ENCODE data around the gene CKS1B. TPM values are rescaled to one million over a fixed set of nuclear protein-coding genes. Genes with fewer than 3 reads are reported as not detected.
"Not testable (repeated sequence)": the region's sequence is repeated elsewhere in the genome, so short reads cannot be mapped to it uniquely, and the experiment has no call there.

CKS1B gene
- polyA plus RNA-seq, 1 donor = 110 TPM

GRCh38 chr1:154982897-154983648 is 8.6 kb downstream of the CKS1B start, which contains the start of gene FLAD1:
Gene FLAD1, plus strand, starts transcription at chr1:154983344. Its CDS starts 351 bp downstream, at chr1:154983695.
- peak; percentile 100 for DNase-seq

- no peak for DNase-seq
These were observed 9.4 kb downstream of the CKS1B start for GRCh38 chr1:154983776-154984466.

- DNase-seq = not testable (repeated sequence)
These were observed 12.3 kb downstream of the CKS1B start for GRCh38 chr1:154986736-154987135.

DNA sequence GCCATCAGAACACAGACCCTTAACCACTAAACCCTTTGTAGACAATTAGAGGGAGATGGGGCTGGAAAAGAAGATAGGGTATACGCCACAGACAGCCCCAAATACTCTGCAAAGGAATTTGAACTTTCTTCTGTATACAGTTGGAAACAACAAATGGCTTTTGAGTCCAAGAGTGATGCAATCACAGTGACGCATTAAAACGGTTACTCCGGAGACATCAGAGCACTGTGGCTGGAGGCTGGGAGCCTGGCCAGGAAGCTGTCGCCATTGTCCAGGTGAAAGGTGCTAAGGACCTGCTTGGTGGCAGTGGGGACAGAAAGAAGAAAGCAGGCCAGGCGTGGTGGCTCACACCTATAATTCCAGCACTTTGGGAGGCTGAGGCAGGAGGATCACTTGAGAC is 12.8 kb downstream of the CKS1B start:
- DNase-seq = no peak

DNA sequence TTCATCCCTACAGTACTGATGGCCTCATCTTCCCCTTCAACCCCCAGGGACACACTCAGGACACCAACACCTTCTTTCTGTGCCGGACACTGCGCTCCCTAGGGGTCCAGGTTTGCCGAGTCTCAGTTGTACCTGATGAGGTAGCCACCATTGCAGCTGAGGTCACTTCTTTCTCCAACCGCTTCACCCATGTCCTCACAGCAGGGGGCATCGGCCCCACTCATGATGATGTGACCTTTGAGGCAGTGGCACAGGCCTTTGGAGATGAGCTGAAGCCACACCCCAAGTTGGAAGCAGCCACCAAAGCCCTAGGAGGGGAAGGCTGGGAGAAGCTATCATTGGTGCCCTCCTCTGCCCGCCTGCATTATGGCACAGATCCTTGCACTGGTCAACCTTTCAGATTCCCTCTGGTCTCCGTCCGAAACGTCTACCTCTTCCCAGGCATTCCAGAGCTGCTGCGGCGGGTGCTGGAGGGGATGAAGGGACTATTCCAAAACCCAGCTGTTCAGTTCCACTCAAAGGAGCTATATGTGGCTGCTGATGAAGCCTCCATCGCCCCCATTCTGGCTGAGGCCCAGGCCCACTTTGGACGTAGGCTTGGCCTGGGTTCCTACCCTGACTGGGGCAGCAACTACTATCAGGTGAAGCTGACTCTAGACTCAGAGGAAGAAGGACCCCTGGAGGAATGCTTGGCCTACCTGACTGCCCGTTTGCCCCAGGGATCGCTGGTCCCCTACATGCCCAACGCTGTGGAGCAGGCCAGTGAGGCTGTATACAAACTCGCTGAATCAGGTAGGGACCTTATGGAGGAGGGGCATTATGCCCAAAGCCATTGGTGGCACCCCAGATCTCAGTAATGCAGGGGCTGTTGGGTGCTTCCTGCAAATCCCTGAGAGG is 13.8 kb downstream of the CKS1B start:
- no peak for DNase-seq

GRCh38 chr1:154989195-154989860 is 14.8 kb downstream of the CKS1B start:
- no peak for DNase-seq

DNA sequence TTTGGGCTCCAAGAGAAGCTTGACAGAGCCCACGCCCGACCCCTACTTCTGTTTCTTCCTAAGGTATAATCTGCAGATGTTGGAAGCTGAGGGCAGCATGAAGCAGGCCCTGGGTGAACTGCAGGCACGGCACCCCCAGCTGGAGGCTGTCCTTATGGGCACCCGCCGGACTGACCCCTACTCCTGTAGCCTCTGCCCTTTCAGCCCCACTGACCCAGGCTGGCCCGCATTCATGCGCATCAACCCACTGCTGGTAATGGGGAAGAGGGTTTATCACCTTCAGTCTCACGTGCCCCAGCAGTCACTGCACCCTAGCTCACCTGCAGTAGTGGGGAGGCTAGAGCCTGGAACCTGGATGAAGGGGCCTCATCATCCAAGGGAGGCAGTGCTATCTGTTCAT is 15.8 kb downstream of the CKS1B start:
- no peak for DNase-seq

DNA sequence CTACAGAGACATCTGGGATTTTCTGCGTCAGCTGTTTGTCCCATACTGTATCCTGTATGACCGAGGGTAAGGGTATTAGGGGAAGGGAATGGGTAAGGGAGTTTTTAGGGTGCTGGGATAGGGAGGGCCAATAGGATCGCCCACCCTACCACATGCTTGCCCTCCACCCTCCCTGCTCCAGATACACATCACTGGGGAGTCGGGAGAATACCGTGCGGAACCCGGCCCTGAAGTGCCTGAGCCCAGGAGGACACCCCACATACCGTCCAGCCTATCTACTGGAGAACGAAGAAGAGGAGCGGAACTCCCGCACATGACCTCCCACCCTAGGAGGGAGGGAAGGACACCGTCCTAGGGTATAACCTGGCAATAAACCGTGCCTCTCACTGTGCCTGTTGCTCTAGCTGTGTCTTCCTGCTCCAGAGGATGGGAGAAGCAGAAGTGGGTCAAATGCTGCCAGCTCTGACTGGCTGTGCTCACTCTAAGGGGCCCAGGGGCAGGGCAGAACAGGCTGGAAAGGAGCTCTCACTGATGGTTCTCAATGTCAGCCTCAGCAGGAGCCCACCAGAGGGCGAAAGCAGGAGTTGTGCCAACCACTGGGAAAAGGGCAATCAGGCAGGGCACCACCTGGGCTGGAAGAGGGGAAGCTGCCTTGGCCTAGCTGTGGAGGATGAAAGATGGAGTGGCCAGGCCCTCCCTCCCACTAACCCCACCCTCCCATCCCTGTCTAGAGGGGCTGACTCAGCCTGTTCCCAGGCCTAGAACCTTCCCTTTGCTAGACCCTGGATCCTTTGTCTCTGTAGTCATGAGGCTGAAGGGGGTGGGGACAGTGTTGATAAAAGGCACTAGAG is 18.5 kb downstream of the CKS1B start:
- DNase-seq = no peak

DNA sequence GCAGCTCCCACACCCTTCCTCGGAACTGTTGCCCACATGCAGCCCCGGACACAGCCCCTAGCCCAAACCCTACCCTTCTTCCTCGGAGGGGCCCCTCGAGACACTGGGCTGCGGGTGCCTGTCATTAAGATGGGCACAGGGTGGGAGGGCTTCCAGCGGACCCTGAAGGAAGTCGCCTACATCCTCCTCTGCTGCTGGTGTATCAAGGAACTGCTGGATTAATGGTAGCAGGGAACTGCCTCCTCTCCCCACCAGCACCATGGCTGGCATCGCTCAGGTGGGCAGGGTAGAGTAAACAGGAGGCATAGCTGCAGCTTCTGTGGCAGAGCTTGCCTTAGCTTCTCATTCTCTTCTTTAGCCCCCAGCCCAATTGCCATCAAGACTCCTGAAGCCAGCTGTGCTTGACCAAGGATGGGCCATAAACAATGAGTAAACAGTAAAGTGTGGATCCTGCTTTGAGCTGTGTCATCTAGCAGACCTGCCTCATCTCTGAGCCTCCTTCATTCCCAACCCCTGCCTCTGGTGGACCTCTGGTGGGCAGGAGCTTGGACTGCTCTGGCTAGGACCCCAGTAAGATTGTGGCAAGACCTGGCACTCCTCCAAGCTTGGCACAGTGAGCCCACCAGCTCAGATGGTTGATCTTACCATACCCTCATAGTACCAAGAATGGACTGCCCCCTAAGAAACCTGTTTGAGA is 19.2 kb downstream of the CKS1B start, which contains the start of gene LENEP:
LENEP (plus strand) TSS at position 15 of the 697 bp plus-strand sequence; CDS start at position 37, 22 bp downstream.
- DNase-seq = no peak

DNA sequence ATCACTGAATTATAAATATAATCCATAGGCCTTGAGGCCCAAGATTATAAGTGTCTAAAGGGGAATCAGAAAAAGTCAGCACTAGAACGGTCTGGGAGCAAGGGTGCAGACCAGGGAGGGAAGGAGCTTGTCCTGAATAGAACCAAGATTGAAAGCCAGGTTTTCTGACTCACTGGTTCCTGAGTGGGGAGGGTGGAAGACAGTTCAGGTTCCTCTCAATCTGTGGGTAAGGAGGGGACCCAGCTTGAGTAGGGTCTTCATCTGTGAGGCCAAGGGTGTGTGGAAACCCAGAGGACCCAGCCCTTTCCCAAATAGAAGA is 19.7 kb downstream of the CKS1B start:
- DNase-seq = no peak

DNA sequence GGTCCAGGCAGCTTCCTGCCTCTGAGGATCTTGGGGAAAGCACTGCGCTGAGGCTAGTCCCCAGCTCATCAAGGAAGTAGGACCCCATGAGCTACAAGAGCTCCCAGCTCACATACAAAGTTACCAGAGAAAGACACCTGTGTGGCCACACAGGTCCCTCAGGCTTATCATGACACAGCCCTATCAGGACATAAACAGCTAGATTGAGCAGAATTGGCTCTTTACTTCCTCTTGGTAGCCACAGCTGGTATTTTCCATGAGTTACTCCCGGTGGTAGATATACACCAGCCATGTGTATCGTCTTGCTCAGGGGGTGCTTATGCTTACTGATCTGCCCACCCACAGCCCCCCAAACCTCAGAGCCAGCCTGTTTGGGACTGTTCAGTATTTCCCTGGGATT is 20.1 kb downstream of the CKS1B start:
- DNase-seq = no peak

DNA sequence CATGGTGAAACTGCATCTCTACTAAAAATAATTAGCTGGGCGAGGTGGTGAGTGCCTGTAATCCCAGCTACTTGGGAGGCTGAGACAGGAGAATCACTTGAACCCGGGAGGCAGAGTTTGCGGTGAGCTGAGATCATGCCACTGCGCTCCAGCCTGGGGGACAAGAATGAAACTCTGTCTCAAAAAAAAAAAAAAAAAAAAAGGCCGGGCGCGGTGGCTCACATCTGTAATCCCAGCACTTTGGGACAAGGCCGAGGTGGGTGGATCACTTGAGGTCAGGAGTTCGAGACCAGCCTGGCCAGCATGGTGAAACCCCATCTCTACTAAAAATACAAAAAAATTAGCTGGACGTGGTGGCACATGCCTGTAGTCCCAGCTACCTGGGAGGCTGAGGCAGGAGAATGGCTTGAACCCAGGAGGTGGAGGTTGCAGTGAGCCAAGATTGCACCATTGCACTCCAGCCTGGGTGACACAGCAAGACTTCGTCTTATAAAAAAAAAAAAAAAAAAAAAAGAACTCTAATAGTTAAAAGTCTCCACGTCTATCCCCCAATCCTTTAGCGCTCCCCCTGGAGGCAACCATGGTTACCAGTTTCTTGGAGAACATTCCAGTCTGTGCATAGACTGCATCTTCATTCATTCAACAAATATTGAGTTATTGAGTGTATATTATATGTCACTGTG is 21.0 kb downstream of the CKS1B start:
- not testable (repeated sequence) for DNase-seq

DNA sequence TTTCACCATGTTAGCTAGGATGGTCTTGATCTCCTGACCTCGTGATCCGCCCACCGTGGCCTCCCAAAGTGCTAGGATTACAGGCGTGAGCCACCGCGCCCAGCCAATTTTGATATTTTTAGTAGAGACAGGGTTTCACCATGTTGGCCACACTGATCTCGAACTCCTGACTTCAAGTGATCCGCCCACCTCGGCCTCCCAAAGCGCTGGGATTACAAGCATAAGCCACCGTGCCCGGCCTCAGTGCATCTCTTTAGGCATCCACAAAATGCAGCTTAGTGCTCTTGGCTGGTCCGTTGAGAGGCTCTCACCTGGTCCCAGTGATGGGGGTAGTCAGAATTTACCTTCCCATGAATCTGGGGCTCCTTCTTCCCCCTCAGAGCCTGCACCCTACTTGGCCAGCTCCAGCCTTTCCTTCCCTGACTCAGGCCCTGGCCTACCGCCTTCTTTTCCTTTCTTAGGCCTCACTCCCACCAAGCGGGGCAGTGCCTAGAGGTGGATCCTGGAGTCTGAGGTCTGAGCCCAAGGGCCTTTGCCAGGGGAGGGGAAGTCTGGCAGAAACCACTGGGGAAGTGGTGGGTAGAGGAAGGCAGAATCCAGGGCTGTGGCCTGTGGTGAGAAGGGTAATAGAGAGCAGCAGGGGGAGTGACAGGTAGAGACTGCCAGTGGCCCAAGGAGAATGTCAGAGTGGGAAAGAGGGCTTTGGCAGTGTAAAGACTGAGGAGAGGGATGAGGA is 22.7 kb downstream of the CKS1B start:
- no peak for DNase-seq

DNA sequence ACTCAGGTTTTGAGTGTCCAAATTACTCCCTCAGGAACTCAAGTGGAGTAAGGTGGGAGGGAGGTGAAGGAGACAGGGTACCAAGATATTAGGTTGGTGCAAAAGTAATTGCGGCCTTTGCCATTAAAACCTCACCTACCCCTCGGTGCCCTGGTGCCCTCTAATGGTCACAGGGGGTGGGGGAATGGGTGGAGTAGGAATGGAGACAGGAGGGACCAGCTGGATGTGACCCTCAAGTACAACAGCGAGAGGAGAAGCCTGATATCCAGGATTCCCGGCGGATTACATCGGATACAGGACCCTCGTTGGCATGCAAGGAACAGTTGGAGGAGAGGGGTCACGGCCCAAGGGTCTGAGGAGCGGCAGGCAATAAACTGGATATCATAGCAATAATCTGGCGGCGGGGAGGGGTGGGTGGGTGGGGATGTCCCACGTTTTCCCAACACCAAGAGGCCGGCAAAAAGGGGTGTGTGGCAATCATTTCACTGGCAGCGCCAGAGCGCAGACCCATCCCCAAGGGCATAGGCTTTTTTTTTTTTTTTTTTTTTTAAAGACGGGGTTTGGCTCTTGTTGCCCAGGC is 23.8 kb downstream of the CKS1B start:
- DNase-seq = no peak

- DNase-seq = no peak
These were observed 24.5 kb downstream of the CKS1B start for GRCh38 chr1:154998818-154999570.

DNA sequence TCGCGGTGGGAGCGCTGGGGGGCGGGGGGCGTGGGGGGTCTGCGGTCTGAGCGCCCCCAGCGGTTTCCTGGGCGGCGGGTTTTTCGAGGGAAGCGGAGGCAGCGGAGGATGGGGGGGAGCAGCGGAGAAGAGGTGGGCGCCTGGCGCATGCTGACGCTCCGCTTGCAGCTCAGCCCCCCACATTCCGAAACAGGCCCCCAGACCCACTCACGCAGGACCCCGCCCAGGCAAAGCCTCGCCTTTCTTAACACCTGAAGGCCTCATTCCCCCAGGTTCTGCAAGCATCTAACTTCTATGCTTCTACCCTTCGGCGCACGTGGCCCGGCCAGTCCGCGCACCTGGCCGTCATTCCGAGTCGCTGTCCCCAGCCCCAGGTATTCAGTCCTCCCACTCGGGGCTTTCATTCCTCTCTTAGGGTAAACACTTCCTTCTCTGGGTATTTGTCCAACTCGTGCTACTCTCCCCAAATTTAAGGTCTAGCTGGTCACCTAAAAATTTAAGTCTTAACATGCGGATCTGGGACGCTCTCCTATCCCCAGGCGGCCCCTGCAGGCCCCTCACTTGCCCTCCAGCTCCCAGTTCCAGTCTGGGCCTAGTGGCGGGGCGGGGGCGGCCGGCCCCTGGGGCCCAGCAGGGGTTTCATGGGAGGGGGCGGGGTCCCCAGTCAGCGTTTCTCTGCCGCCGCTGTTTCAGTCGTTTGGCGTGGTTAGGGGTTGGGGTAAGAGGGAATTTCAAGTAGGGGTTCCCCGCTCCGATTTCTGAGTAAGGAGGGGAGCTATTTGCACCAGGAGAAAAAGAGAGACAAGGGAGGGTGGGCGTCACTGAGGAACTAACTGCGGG is 25.3 kb downstream of the CKS1B start:
- no peak for DNase-seq

DNA sequence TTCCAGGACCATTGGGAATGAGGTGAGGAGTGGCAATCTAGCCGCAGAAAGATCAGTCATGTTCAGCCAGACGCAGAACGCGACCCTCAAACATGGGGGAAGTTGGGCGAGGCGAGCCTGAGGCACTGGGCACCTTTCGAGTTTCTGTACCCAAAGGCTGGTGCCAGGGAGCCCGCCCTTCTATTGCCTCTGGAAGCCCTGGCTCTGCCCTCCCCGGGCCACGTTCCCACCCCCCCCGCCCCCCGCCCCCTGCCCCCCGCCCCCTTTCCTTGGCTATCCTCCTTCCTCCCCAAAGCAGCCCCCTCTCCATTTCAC is 25.9 kb downstream of the CKS1B start:
- no peak for DNase-seq
